ENCODE results near the gene ABCC1.
"Not testable (repeated sequence)": the region's sequence is repeated elsewhere in the genome, so short reads cannot be mapped to it uniquely, and the experiment has no call there.

The ABCC1 gene

GRCh38 chr16:15981382-15981781, 32.0 kb downstream of the ABCC1 start:
- Histone ChIP-seq H3K4me2 (ENCODE audit: low read length) (no peak overlapping the region), H3K9me3 (ENCODE audit: control insufficient read depth, insufficient read depth, low read length) (peaks cover 40% of the 10 kb centered on the region), H3K9me2 (replicated peaks; ENCODE audit: control insufficient read depth, low read length) (no peaks in the 10 kb centered on the region), H3K79me2 (ENCODE audit: control insufficient read depth, low read length) (peaks cover 83% of the 10 kb centered on the region), H3F3A (ENCODE audit: control insufficient read depth, insufficient read depth) (no peaks in the 10 kb centered on the region), H3K27ac (ENCODE audit: low read depth, low read length) (no peak overlapping the region), H4K20me1 (ENCODE audit: control insufficient read depth, insufficient read depth, low read depth, low read length) (no peaks in the 10 kb centered on the region), H3K36me3 (ENCODE audit: control insufficient read depth, low read length) (peaks cover 42% of the 10 kb centered on the region), H3K27me3 (ENCODE audit: control insufficient read depth, low read length) (no peaks in the 10 kb centered on the region), H3K4me1 (ENCODE audit: control insufficient read depth, low read length) (no peaks in the 10 kb centered on the region), H3K4me3 (ENCODE audit: low read length) (no peak overlapping the region)
- no peak for TF ChIP-seq EZH2phosphoT487 (IDR thresholded peaks at IDR 0.05; ENCODE audit: borderline replicate concordance, low read length)
- TF ChIP-seq, protein P1, sequence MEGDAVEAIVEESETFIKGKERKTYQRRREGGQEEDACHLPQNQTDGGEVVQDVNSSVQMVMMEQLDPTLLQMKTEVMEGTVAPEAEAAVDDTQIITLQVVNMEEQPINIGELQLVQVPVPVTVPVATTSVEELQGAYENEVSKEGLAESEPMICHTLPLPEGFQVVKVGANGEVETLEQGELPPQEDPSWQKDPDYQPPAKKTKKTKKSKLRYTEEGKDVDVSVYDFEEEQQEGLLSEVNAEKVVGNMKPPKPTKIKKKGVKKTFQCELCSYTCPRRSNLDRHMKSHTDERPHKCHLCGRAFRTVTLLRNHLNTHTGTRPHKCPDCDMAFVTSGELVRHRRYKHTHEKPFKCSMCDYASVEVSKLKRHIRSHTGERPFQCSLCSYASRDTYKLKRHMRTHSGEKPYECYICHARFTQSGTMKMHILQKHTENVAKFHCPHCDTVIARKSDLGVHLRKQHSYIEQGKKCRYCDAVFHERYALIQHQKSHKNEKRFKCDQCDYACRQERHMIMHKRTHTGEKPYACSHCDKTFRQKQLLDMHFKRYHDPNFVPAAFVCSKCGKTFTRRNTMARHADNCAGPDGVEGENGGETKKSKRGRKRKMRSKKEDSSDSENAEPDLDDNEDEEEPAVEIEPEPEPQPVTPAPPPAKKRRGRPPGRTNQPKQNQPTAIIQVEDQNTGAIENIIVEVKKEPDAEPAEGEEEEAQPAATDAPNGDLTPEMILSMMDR (IDR thresholded peaks at IDR 0.05; ENCODE audit: low read depth, low read length, poor library complexity, severe bottlenecking): no peak

DNA sequence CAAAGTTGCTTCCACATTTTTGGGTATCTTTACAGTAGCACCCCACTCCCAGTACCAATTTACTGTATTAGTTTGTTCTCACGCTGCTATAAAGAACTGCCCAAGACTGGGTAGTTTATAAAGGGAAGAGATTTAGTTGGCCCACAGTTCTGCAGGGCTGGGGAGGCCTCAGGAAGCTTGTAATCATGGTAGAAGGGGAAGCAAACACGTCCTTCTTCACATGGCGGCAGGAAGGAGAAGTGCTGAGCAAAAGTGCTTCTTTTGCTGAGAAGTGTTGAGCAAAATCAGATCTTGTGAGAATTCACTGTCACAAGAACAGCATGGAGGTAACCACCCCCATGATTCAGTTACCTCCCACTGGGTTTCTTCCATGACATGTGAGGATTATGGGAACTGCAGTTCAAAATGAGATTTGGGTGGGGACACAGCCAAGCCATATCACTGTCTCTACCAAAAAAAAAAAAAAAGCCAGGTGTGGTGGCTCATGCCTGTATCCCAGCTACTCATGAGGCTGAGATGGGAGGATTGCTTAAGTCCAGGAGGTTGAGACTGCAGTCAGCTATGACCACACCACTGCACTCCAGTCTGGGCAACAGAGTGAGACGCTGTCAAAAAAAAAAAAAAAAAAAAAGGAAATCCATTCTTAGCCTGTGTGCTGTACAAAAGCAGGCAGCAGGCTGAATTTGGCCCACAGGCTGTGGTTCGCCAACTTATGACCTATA, 32.9 kb downstream of the ABCC1 start:
- H4K20me1 ChIP-seq (ENCODE audit: control insufficient read depth, insufficient read depth, low read depth, low read length); H3K9me2 ChIP-seq (replicated peaks; ENCODE audit: control insufficient read depth, low read length); H3F3A ChIP-seq (ENCODE audit: control insufficient read depth, insufficient read depth); H3K4me3 ChIP-seq (ENCODE audit: low read length); H3K27ac ChIP-seq (ENCODE audit: low read depth, low read length); H3K27me3 ChIP-seq (ENCODE audit: control insufficient read depth, low read length); H3K4me1 ChIP-seq (ENCODE audit: control insufficient read depth, low read length); H3K4me2 ChIP-seq (ENCODE audit: low read length): not testable (repeated sequence)
- H3K79me2 ChIP-seq (ENCODE audit: control insufficient read depth, low read length): peaks cover 84% of the 10 kb centered on the region
- peaks cover 40% of the 10 kb centered on the region for H3K9me3 ChIP-seq (ENCODE audit: control insufficient read depth, insufficient read depth, low read length)
- peaks cover 34% of the 10 kb centered on the region for H3K36me3 ChIP-seq (ENCODE audit: control insufficient read depth, low read length)

DNA sequence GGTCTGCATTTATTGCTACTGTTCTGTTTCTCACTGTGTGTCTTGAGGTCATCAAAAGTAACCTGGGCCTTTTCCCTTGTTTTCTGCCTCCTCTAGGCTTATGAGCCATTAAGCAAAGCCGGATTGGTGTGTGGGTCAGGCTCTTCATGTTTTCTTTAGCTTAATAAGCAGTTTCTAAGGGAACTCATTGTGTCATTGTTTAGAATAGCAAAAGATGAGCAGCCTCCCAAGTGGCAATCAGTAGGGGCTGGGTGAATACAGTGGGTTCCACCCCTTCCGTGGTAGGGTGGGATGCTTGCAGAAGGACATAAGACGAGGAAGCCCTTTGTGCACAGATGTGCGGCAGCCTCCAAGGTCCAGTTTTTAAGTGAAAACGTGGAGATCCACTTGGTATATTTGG, 34.5 kb downstream of the ABCC1 start:
- TF ChIP-seq, protein P1 (IDR thresholded peaks at IDR 0.05; ENCODE audit: low read depth, low read length, poor library complexity, severe bottlenecking): no peak
- no peak for TF ChIP-seq EZH2phosphoT487 (IDR thresholded peaks at IDR 0.05; ENCODE audit: borderline replicate concordance, low read length)
- H3K27ac ChIP-seq (ENCODE audit: low read depth, low read length): no peak overlapping the region
- no peaks in the 10 kb centered on the region for H3K9me2 ChIP-seq (replicated peaks; ENCODE audit: control insufficient read depth, low read length)
- H3K9me3 ChIP-seq (ENCODE audit: control insufficient read depth, insufficient read depth, low read length): peaks cover 28% of the 10 kb centered on the region; the same call in 1 of the 2 replicates
- H3K79me2 ChIP-seq (ENCODE audit: control insufficient read depth, low read length): peaks cover 81% of the 10 kb centered on the region
- no peaks in the 10 kb centered on the region for H3K4me1 ChIP-seq (ENCODE audit: control insufficient read depth, low read length)
- H3K4me2 ChIP-seq (ENCODE audit: low read length): no peak overlapping the region
- peaks cover 6% of the 10 kb centered on the region; the same call in 1 of the 2 replicates for H4K20me1 ChIP-seq (ENCODE audit: control insufficient read depth, insufficient read depth, low read depth, low read length)
- H3K4me3 ChIP-seq (ENCODE audit: low read length): no peak overlapping the region
- no peaks in the 10 kb centered on the region for H3K27me3 ChIP-seq (ENCODE audit: control insufficient read depth, low read length)
- H3K36me3 ChIP-seq (ENCODE audit: control insufficient read depth, low read length): peaks cover 22% of the 10 kb centered on the region; the same call in 1 of the 2 replicates
- H3F3A ChIP-seq (ENCODE audit: control insufficient read depth, insufficient read depth): no peaks in the 10 kb centered on the region; the same call in 1 of the 2 replicates

DNA sequence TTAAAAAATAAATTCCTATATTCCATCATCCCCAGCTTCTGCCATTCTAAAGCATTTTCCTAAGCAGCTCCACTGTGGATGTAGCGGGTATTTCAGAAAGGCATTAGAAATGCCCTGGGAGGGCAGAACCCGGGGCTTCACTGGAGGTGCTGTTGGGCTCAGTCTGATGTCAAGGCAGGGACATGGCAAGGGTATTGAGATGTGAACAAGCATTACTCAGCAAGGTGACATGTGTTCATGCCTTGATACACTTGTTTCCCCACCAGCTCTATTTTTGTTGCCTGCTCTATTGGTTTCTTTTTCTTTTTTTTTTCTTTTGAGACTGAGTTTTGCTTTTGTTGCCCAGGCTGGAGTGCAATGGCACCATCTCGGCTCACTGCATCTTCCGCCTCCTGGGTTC, 35.7 kb downstream of the ABCC1 start:
- H4K20me1 ChIP-seq (ENCODE audit: control insufficient read depth, insufficient read depth, low read depth, low read length): peaks cover 6% of the 10 kb centered on the region; the same call in 1 of the 2 replicates
- no peak overlapping the region for H3K27ac ChIP-seq (ENCODE audit: low read depth, low read length)
- no peaks in the 10 kb centered on the region for H3K4me1 ChIP-seq (ENCODE audit: control insufficient read depth, low read length)
- H3F3A ChIP-seq (ENCODE audit: control insufficient read depth, insufficient read depth): no peaks in the 10 kb centered on the region; the same call in 1 of the 2 replicates
- peaks cover 19% of the 10 kb centered on the region; the same call in 1 of the 2 replicates for H3K9me3 ChIP-seq (ENCODE audit: control insufficient read depth, insufficient read depth, low read length)
- H3K27me3 ChIP-seq (ENCODE audit: control insufficient read depth, low read length): no peaks in the 10 kb centered on the region
- TF ChIP-seq EZH2phosphoT487 (IDR thresholded peaks at IDR 0.05; ENCODE audit: borderline replicate concordance, low read length): no peak
- TF ChIP-seq, protein P1 (IDR thresholded peaks at IDR 0.05; ENCODE audit: low read depth, low read length, poor library complexity, severe bottlenecking): no peak
- H3K79me2 ChIP-seq (ENCODE audit: control insufficient read depth, low read length): peaks cover 82% of the 10 kb centered on the region
- H3K9me2 ChIP-seq (replicated peaks; ENCODE audit: control insufficient read depth, low read length): no peaks in the 10 kb centered on the region
- peaks cover 15% of the 10 kb centered on the region; the same call in 1 of the 2 replicates for H3K36me3 ChIP-seq (ENCODE audit: control insufficient read depth, low read length)
- H3K4me3 ChIP-seq (ENCODE audit: low read length): no peak overlapping the region
- no peak overlapping the region for H3K4me2 ChIP-seq (ENCODE audit: low read length)

All from DOHH2 (cell line).